Sigmoid colon (tissue), 7 donors: Measurements from ENCODE around the gene MTUS2. TPM values are rescaled to one million over a fixed set of nuclear protein-coding genes. Genes with fewer than 3 reads are reported as not detected.

Experiments used
- DNase-seq: peaks from one replicate; pipeline ENCODE4 v3.0.0-alpha.2; 2019
- H3K27ac ChIP-seq, 4 donors: fragments of 200-600 bp; sonication (generic); one replicate each; pipeline ENCODE4 v1.5.1; 2016 to 2019; ENCODE audit warnings: mild to moderate bottlenecking in 1 of 4
- H3K27me3 ChIP-seq, 3 donors: fragments of 200-600 bp; sonication (generic); one replicate each; pipeline ENCODE4 v1.5.1; 2019; ENCODE audit warnings: mild to moderate bottlenecking in 1 of 3
- H3K36me3 ChIP-seq, 4 donors: fragments of 200-600 bp; sonication (generic); one replicate each; pipeline ENCODE4 v1.5.1; 2016 to 2019
- H3K4me1 ChIP-seq, 4 donors: fragments of 200-600 bp; sonication (generic); one replicate each; pipeline ENCODE4 v1.5.1; 2017 to 2019
- H3K4me3 ChIP-seq, 4 donors: fragments of 200-600 bp; sonication (generic); one replicate each; pipeline ENCODE4 v1.5.1; 2017 to 2019; ENCODE audit warnings: mild to moderate bottlenecking in 2 of 4, moderate library complexity in 1 of 4
- H3K9me3 ChIP-seq, 4 donors: fragments of 200-600 bp in 3 of 4; sonication (generic) in 3 of 4; one replicate each; pipeline versions ENCODE4 v1.5.1 to v1.6.1; 2013 to 2019
- EP300 ChIP-seq, 4 donors: sonication (generic); formaldehyde crosslinking; IDR thresholded peaks; one replicate each; pipeline ENCODE4 v1.6.1; 2017; ENCODE audit warnings: antibody characterized with exemption in 4 of 4
- POLR2A ChIP-seq, 2 donors: fragments of 450-650 bp; IDR thresholded peaks; one replicate each; pipeline ENCODE4 v1.6.1; 2016; ENCODE audit warnings: antibody characterized with exemption in 2 of 2, mild to moderate bottlenecking in 2 of 2, moderate library complexity in 2 of 2
- POLR2AphosphoS5 ChIP-seq, 4 donors: sonication (generic); formaldehyde crosslinking; IDR thresholded peaks; one replicate each; pipeline ENCODE4 v1.6.1; 2017; ENCODE audit warnings: antibody characterized with exemption in 4 of 4
- WGBS, 2 donors: extraction: QIAGEN DNeasy Blood & Tissue Kit; methylation state at CpG; one replicate each; pipeline ENCODE4 v1.1.7; 2013; 5-methylcytosine and 5-hydroxymethylcytosine counted together
- intact Hi-C: fragments of 100-400 bp; cut with DNase I; formaldehyde crosslinking; loops from one replicate; pipeline ENCODE4 v1.15.1; 2023
- polyA plus RNA-seq, 3 donors: library from polyadenylated mRNA; stranded (reverse); fragments of 200-250 nt; gene quantifications; one replicate each; pipeline ENCODE4 v1.2.3, GENCODE V29; 2013
- total RNA-seq, 4 donors: library from RNA; depleted of rRNA; stranded (reverse); fragments of >200 nt; gene quantifications; one replicate each; pipeline ENCODE4 v1.1.0, GENCODE V29; 2016
- TF ChIP-seq, protein P1 (sequence below), 4 experiments: fragments of 450-650 bp in 3 of 4; fragments of 200-600 bp in 1 of 4; IDR thresholded peaks; one replicate each; pipeline ENCODE4 v1.5.1; 2016 to 2019; ENCODE audit warnings: antibody characterized with exemption in 4 of 4, mild to moderate bottlenecking in 3 of 4, moderate library complexity in 2 of 4
- donor health status: healthy with polysubstance abuse.
- donor health status: Bipolar disorder and iron deficiency.
- donor health status: healthy.

Gene MTUS2
- total and polyA plus RNA-seq, 7 donors, result 0.23 to 2.2 (median 0.85) TPM; not detected in 1

DNA sequence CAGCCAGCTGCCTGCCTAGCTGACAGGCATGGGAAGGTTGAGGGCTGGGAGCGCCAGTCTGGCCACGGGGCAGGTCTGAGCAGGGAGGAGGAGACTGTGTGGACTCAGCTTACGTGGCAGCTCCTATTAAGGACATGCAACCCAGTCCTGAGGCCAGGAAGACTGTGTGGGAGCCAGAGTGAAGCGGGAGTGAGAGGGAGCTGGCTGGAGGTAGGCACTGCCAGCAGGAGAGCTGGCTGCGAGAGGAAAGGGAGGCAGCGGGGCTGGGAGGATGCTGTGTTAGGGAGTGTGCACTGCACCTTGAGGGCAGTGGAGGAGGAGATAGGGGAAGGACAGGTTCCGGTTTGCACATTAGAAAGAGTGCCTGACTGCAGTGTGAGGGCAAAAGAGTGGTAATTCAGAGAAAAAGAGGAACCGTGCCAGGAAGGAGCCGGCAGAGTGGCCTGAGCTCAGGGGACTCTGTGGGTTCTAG lies 676.1 kb downstream of the MTUS2 start:
- no peak for DNase-seq
- Histone ChIP-seq H3K27ac (peak overlapping the region in 1 of 4 donors; percentile 42), H3K4me1 (peaks cover 0 to 7% (median 0%) of the 10 kb centered on the region in 4 donors), H3K27me3 (no peaks in the 10 kb centered on the region), H3K4me3 (no peak overlapping the region), H3K9me3 (no peaks in the 10 kb centered on the region), H3K36me3 (no peaks in the 10 kb centered on the region)
- 36 to 43% methylated on average over 9 of the region's 9 CpGs for WGBS, 2 donors
- TF ChIP-seq, protein P1, sequence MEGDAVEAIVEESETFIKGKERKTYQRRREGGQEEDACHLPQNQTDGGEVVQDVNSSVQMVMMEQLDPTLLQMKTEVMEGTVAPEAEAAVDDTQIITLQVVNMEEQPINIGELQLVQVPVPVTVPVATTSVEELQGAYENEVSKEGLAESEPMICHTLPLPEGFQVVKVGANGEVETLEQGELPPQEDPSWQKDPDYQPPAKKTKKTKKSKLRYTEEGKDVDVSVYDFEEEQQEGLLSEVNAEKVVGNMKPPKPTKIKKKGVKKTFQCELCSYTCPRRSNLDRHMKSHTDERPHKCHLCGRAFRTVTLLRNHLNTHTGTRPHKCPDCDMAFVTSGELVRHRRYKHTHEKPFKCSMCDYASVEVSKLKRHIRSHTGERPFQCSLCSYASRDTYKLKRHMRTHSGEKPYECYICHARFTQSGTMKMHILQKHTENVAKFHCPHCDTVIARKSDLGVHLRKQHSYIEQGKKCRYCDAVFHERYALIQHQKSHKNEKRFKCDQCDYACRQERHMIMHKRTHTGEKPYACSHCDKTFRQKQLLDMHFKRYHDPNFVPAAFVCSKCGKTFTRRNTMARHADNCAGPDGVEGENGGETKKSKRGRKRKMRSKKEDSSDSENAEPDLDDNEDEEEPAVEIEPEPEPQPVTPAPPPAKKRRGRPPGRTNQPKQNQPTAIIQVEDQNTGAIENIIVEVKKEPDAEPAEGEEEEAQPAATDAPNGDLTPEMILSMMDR (IDR thresholded peaks at IDR 0.05), result no peak
- TF ChIP-seq POLR2AphosphoS5 (IDR thresholded peaks at IDR 0.05) (no peak), POLR2A (IDR thresholded peaks at IDR 0.05) (no peak), EP300 (IDR thresholded peaks at IDR 0.05) (no peak)
- intact Hi-C loops, result no loop called here

GRCh38 chr13:29497137-29497654 lies 677.1 kb downstream of the MTUS2 start:
- Histone ChIP-seq H3K36me3 (no peaks in the 10 kb centered on the region), H3K27ac (peak overlapping the region in 2 of 4 donors; percentile 0 to 42), H3K9me3 (no peaks in the 10 kb centered on the region), H3K4me1 (peaks cover 0 to 7% (median 0%) of the 10 kb centered on the region in 4 donors), H3K27me3 (no peaks in the 10 kb centered on the region), H3K4me3 (no peak overlapping the region)
- TF ChIP-seq, protein P1 (IDR thresholded peaks at IDR 0.05), result no peak
- TF ChIP-seq POLR2AphosphoS5 (IDR thresholded peaks at IDR 0.05), result peak in 3 of 4 donors; percentile 24 to 76 (median 74)
- DNase-seq, result peak; percentile 92
- 63 to 71% methylated on average over 15 of the region's 15 CpGs for WGBS, 2 donors
- intact Hi-C loops, result no loop called here

DNA sequence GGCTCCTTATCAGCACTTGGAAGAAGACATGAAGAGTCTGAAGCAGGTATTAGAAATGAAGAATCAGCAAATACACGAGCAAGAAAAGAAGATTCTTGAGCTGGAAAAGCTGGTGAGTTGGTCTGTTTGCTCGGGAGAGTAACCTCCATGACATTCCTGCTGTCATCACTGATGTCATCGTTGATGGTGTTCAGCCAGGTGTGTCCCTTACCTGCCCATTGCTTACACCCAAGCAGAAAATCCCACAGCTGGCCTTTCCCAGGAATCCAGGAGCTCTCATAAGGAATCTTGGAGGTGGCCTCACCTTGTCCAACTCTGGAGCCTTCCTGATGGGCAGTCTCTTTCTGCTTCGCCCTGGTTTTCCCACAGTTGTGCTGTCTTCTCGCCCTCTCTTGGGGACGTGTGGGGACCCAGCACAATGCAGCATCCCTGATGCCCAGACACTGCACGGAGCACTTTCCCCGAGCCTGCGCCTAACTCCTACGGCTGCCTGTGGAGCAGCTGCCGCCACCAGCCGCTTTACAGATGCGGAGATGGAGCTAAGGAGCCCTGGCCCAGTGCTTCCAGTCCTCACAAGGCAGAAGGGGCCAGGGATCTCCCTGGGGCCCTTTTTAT lies 678.4 kb downstream of the MTUS2 start:
- intact Hi-C loops, result no loop called here
- H3K27me3 ChIP-seq, result no peaks in the 10 kb centered on the region
- no peaks in the 10 kb centered on the region for H3K36me3 ChIP-seq
- no peak for TF ChIP-seq EP300 (IDR thresholded peaks at IDR 0.05)
- DNase-seq, result no peak
- H3K4me3 ChIP-seq, result no peak overlapping the region
- peaks cover 0 to 7% (median 0%) of the 10 kb centered on the region in 4 donors for H3K4me1 ChIP-seq
- no peak overlapping the region for H3K27ac ChIP-seq
- 89 to 92% methylated on average over 13 of the region's 13 CpGs for WGBS, 2 donors
- H3K9me3 ChIP-seq, result no peaks in the 10 kb centered on the region

GRCh38 chr13:29499506-29500165 lies 679.5 kb downstream of the MTUS2 start:
- 85 to 90% methylated on average over 7 of the region's 7 CpGs for WGBS, 2 donors
- Histone ChIP-seq H3K27me3 (no peaks in the 10 kb centered on the region), H3K36me3 (no peaks in the 10 kb centered on the region), H3K4me1 (peaks cover 0 to 7% (median 0%) of the 10 kb centered on the region in 4 donors), H3K27ac (no peak overlapping the region), H3K9me3 (no peaks in the 10 kb centered on the region), H3K4me3 (no peak overlapping the region)
- intact Hi-C loops, result no loop called here
- no peak for TF ChIP-seq EP300 (IDR thresholded peaks at IDR 0.05)
- DNase-seq, result no peak

DNA sequence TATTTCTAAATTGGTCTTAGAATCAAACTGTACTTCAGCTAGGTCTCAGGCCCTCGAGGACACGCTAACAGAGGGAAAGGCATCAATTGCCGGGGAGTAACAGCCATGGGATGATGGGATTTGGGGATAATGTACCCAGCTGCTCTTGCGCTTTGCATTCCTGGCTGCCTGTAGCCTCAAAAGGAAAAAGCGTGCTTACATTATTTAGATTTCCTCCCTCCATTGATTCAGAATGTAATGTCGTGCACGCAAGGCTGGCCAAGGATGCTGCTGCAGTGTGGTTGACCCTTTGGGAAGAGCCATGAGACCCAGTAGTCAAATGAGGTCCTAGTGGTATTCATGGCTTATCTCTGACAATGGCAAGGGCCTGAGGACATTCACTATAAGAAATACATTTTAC lies 680.2 kb downstream of the MTUS2 start:
- intact Hi-C loops, result no loop called here
- H3K9me3 ChIP-seq, result no peaks in the 10 kb centered on the region

More for the DNA sequence above, 680.2 kb downstream of the MTUS2 start:
- H3K36me3 ChIP-seq, result no peaks in the 10 kb centered on the region
- WGBS, 2 donors, result 86% methylated on average over 7 of the region's 7 CpGs
- no peak for DNase-seq
- H3K27me3 ChIP-seq, result no peaks in the 10 kb centered on the region
- TF ChIP-seq EP300 (IDR thresholded peaks at IDR 0.05) (no peak), POLR2A (IDR thresholded peaks at IDR 0.05) (no peak), POLR2AphosphoS5 (IDR thresholded peaks at IDR 0.05) (no peak)
- TF ChIP-seq, protein P1 (IDR thresholded peaks at IDR 0.05), result no peak
- peaks cover 0 to 7% (median 0%) of the 10 kb centered on the region in 4 donors for H3K4me1 ChIP-seq
- no peak overlapping the region for H3K27ac ChIP-seq
- no peak overlapping the region for H3K4me3 ChIP-seq
